ENCODE measurements around the gene C1QTNF5.

C1QTNF5 gene

GRCh38 chr11:119356349-119357031 is 15.8 kb upstream of the C1QTNF5 start:
- peak; percentile 81 for DNase-seq

- no peak for DNase-seq
Measured at GRCh38 chr11:119355091-119355843, 14.6 kb upstream of the C1QTNF5 start.

- no peak for DNase-seq
Measured at GRCh38 chr11:119352857-119353260, 12.2 kb upstream of the C1QTNF5 start.

GRCh38 chr11:119351232-119351631 is 10.5 kb upstream of the C1QTNF5 start:
- DNase-seq, result no peak

GRCh38 chr11:119350302-119350701 is 9.6 kb upstream of the C1QTNF5 start:
- DNase-seq, result no peak

- no peak for DNase-seq
Measured at GRCh38 chr11:119347940-119348605, 7.4 kb upstream of the C1QTNF5 start.

GRCh38 chr11:119347242-119347641 is 6.6 kb upstream of the C1QTNF5 start:
- DNase-seq, result no peak

- DNase-seq, result no peak
Measured at GRCh38 chr11:119346605-119347004, 5.9 kb upstream of the C1QTNF5 start, which contains the start of gene MFRP. TSS of gene MFRP (minus strand) at chr11:119346705. CDS start at chr11:119346513, 192 bp downstream.

GRCh38 chr11:119345685-119346084 is 5.0 kb upstream of the C1QTNF5 start:
- no peak for DNase-seq

- DNase-seq, result no peak
Measured at GRCh38 chr11:119344291-119345010, 3.8 kb upstream of the C1QTNF5 start.

- DNase-seq, result no peak
Measured at GRCh38 chr11:119343726-119344125, 3.0 kb upstream of the C1QTNF5 start.

- DNase-seq, result no peak
Measured at GRCh38 chr11:119342362-119343130, 1.9 kb upstream of the C1QTNF5 start.

GRCh38 chr11:119342023-119342300 is 1.3 kb upstream of the C1QTNF5 start:
- DNase-seq, result no peak

- DNase-seq, result no peak
Measured at GRCh38 chr11:119341222-119342022, 739 bp upstream of the C1QTNF5 start.

GRCh38 chr11:119339589-119340334 is 921 bp downstream of the C1QTNF5 start:
- peak; percentile 63 for DNase-seq

GRCh38 chr11:119338965-119339588 is 1.6 kb downstream of the C1QTNF5 start:
- DNase-seq, result no peak

GRCh38 chr11:119338318-119338890 is 2.3 kb downstream of the C1QTNF5 start:
- peak; percentile 79 for DNase-seq

GRCh38 chr11:119337581-119338317 is 2.9 kb downstream of the C1QTNF5 start:
- no peak for DNase-seq
